ENCODE results near the gene LENG8.

LENG8 gene

DNA sequence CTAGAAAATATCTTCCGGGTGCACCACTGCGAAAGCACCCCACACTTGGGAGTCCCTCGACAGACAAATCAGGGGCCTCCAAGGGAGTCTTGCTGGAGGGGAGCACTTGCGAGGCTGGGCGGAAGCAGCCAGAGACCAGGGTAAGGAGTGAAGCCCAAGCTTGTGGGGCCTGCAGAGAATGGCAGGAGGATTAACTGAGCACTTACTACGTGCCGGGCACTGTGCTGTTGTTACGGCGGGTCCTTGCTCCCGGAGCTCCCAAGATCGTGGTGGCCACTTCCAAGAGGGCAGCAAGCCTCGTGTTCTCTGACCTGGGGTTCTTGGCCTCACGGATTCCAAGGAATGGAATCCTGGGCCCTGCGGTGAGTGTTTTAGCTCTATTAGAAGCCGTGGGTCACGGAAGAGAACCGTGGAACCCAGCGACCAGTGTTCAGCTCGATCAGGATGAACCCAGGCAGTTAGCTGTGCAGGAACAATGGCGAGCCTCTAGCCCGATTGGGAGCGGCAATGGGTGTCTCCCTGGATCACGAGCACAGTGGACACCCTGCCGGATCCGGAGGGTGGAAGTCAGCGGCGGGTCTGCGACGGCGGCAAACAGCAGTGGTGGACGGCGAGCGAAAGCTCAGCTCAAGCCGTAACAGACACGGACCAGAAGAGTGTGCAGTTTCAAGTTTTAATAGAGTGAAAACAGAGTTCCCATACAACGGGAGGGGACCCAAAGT, 24.2 kb upstream of the LENG8 start:
- TF ChIP-seq, protein P1, sequence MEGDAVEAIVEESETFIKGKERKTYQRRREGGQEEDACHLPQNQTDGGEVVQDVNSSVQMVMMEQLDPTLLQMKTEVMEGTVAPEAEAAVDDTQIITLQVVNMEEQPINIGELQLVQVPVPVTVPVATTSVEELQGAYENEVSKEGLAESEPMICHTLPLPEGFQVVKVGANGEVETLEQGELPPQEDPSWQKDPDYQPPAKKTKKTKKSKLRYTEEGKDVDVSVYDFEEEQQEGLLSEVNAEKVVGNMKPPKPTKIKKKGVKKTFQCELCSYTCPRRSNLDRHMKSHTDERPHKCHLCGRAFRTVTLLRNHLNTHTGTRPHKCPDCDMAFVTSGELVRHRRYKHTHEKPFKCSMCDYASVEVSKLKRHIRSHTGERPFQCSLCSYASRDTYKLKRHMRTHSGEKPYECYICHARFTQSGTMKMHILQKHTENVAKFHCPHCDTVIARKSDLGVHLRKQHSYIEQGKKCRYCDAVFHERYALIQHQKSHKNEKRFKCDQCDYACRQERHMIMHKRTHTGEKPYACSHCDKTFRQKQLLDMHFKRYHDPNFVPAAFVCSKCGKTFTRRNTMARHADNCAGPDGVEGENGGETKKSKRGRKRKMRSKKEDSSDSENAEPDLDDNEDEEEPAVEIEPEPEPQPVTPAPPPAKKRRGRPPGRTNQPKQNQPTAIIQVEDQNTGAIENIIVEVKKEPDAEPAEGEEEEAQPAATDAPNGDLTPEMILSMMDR (IDR thresholded peaks at IDR 0.05; ENCODE audit: borderline replicate concordance, insufficient read depth, low read depth, low read length) = no peak
- no peak overlapping the region for H3K4me3 ChIP-seq (ENCODE audit: low read depth, low read length)

- H3K4me3 ChIP-seq (ENCODE audit: low read depth, low read length) = no peak overlapping the region
- TF ChIP-seq, protein P1 (IDR thresholded peaks at IDR 0.05; ENCODE audit: borderline replicate concordance, insufficient read depth, low read depth, low read length) = no peak
Observed at GRCh38 chr19:54425382-54425723, 23.6 kb upstream of the LENG8 start.

DNA sequence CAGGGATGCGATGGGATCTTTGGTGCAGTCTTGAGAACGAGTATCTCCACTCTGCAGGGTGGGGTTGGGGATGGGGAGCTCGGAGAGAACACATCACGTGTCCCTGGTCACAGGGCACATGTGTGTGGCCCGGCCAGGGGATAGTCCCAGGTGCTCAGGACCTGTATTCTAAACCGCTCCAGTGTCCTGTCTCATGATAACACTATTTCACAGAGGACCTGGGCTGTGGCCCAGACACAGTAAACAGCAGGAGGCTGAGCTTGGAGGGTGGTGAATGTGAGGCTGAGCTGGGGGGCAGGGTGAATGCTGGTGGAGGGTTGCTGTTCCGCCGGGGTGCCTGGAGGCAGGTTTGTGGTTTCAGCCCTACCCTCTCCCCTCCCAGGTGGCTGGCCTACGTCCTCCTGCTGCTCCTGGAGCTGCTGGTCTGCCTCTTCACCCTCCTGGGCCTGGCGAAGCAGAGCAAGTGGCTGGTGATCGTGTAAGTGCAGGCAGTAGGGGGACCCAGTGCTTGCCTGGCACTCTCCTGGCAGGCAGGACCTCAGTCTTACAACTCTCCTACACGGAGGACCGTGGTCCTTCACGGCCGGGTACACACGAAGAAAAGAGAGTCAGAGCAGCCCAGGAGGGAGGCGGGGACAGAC, 22.6 kb upstream of the LENG8 start:
- H3K4me3 ChIP-seq (ENCODE audit: low read depth, low read length) = no peak overlapping the region

GRCh38 chr19:54427586-54427985, 21.4 kb upstream of the LENG8 start:
- no peak overlapping the region for H3K4me3 ChIP-seq (ENCODE audit: low read depth, low read length)
- TF ChIP-seq, protein P1 (IDR thresholded peaks at IDR 0.05; ENCODE audit: borderline replicate concordance, insufficient read depth, low read depth, low read length) = no peak

More for the DNA sequence above, 22.6 kb upstream of the LENG8 start:
- TF ChIP-seq, protein P1 (IDR thresholded peaks at IDR 0.05; ENCODE audit: borderline replicate concordance, insufficient read depth, low read depth, low read length) = no peak

DNA sequence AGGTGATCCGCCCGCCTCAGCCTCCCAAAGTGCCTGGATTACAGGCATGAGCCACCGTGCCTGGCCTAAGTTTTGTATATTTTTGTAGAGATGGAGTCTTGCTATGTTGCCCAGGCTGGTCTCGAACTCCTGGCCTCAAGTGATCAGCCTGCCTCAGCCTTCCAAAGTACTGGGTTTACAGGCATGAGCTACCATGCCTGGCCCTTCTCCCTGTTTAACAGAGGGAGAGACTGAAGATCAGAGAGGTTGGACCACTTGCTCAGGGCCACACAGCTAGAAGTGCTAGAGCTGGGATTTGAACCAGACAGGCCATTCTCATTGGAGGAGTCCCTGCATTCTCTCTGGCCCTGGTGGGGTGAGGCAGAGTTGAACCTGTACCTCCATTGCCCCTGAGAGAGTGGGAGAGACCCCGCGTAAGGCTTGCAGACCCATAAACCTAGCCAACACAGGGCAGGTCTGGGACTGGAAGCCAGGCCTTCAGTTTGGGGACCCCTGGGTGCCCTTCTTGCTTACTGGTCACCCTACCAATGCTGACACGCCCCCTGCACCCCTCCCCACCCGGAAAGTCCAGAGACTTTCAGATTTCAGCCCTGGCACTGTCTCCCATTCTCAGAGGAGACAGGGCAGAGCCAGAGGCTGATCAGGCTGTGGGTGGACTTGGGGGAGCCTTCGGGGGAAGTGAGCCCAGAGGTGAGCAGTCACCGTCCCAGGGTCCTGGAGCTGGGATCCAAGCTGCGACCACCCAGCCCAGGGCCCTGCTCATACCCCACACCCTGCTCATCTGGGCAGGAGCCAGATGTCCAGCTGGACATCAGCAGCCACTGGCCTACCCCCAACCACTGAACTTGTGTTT, 20.4 kb upstream of the LENG8 start:
- no peak overlapping the region for H3K4me3 ChIP-seq (ENCODE audit: low read depth, low read length)
- TF ChIP-seq, protein P1 (IDR thresholded peaks at IDR 0.05; ENCODE audit: borderline replicate concordance, insufficient read depth, low read depth, low read length) = no peak

GRCh38 chr19:54429176-54429495, 19.9 kb upstream of the LENG8 start:
- TF ChIP-seq, protein P1 (IDR thresholded peaks at IDR 0.05; ENCODE audit: borderline replicate concordance, insufficient read depth, low read depth, low read length) = no peak
- no peak overlapping the region for H3K4me3 ChIP-seq (ENCODE audit: low read depth, low read length)
